Motor neuron (in vitro differentiated cells): ENCODE measurements around the gene PRSS56. TPM values are rescaled to one million over a fixed set of nuclear protein-coding genes. Genes with fewer than 3 reads are reported as not detected.

ENCODE experiments used
- ATAC-seq, 8 experiments: fragments of 200-7000 bp; cut with Tn5 transposase; replicated peaks in 6 of 8; 2 replicates each; pipeline ENCODE4 v1.8.0; 2021; ENCODE audit warnings: mild to moderate bottlenecking in 8 of 8, moderate library complexity in 8 of 8
- H3K27ac ChIP-seq, 2 donors: fragments of 250-450 bp; sonication (Bioruptor Pico); 2 replicates each; pipeline ENCODE4 v1.9.0; 2021; ENCODE audit warnings: antibody characterized with exemption in 2 of 2, mild to moderate bottlenecking in 2 of 2, moderate library complexity in 1 of 2
- H3K4me1 ChIP-seq, 2 donors: fragments of 250-450 bp; sonication (Bioruptor Pico); replicated peaks in 1 of 2; 2 replicates each; pipeline ENCODE4 v1.6.1; 2021; ENCODE audit warnings: antibody characterized with exemption in 2 of 2, mild to moderate bottlenecking in 2 of 2, moderate library complexity in 1 of 2
- H3K4me3 ChIP-seq, 5 donors: fragments of 250-450 bp; sonication (Bioruptor Pico); 2 replicates each; pipeline ENCODE4 v1.9.0; 2021; ENCODE audit warnings: antibody characterized with exemption in 5 of 5, mild to moderate bottlenecking in 5 of 5, moderate library complexity in 4 of 5
- WGBS, 10 experiments: fragments of 450-650 bp; shearing (Covaris generic); methylation state at CpG; one replicate each; pipeline ENCODE4 v1.0.0; 2022; 5-methylcytosine and 5-hydroxymethylcytosine counted together
- in situ Hi-C, 9 experiments: fragments of 400-800 bp; cut with MboI; loops; one replicate each; pipeline ENCODE4 v1.15.0; 2021; ENCODE audit warnings: low sequenced_read_pairs in 9 of 9, low pct_unique_long_range_greater_than_20kb in 2 of 9; ENCODE audit not compliant: unreplicated experiment in 9 of 9
- total RNA-seq, 8 experiments: library from RNA; unstranded; fragments of 300-600 nt; gene quantifications; 2 replicates each; pipeline versions ENCODE4 v1.2.3 to v1.2.4, GENCODE V29; 2022

Gene PRSS56
- total RNA-seq: 1 to 10 TPM in 1 of 8 experiments, under 1 TPM in 5, not detected in 2; 0.08 to 1.9 (median 0.58) TPM

DNA sequence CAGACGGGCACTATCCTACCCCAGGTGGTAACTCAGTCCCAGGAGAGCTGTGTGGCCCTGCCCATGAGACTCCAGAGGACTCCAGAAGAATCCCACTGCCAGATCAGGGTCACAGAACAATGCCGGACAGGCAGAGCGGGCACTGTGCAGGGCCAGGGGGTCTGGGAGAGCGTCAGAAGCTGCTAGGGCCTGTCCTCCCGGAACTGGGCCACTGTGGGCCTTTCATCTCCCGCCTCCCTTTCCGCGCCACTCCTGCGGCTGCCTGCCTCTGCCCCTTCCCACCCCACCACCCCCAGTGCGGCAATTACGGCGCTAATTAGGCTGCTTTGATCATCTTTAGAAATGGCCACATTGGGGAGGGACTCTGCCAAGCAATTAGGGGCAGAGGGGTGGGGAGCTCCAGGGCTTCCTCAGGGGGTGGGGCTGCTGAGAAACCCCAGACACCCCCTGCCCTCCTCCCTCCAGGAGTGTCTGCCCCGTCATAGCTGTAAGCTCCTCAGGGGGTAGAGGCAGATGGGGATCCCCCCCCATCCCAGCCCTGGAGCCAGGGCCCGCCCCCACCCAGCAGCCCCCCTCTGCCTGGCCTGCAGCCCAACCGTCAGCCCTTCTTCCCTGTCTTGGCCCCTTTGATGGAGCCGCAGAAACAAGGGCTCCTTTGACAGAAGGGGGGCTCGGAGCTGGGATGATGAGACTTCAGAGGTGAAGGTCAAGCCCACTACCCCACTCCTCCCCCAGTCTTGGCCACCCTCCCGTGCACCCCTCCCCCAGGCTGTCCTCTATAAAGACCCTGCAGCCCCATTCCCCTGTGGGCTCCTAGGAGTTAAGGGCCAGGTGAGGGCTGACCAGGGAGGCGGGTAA, at the start of gene PRSS56:
Gene PRSS56, plus strand, starts transcription at position 808 of the 858 bp plus-strand sequence. CDS start 211 bp downstream, outside the sequence.
- peak in 1 of 8 experiments; percentile 5 for ATAC-seq
- in situ Hi-C loops: loop anchor here in 4 of 9 experiments (10.0 to 25.0 kb wide), 3 partner anchors 65 to 615 kb away; partner anchors contain the start of gene ALPI (in 1 of the 4)
- H3K4me1 ChIP-seq: peaks cover 38 to 48% of the 10 kb centered on the region in 2 donors
- no peak within 1 kb of the TSS for H3K27ac ChIP-seq
- no peak within 1 kb of the TSS for H3K4me3 ChIP-seq
- WGBS, 10 experiments: 20 to 67% (median 60%) methylated on average over 1 to 2 of the region's 19 CpGs; no CpG with 5 or more reads in 7 of the 10 experiments

DNA sequence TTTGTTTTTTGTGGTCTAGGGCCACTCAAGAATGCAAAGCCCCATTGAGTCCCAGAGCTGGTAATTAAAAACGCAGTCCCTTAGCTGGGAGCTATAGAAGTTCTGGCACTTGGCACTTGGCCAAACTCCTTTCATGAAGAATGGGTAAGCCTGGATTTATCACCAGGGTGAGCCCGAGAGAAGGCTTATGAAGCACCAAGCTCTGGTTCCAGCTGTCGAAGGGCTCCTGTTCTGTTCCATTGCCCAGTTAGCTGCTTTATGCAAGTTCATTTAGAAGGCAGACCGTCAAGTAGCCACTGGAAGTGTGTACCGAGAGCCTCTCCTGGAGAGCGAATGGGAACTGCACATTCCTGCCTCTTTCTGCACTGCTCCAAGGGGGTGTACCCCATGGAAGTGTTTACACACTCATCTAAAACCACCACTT, 46.7 kb upstream of the PRSS56 start:
- H3K27ac ChIP-seq: no peak overlapping the region
- H3K4me1 ChIP-seq: peaks cover 3 to 9% of the 10 kb centered on the region in 2 donors
- in situ Hi-C loops: no loop called here
- H3K4me3 ChIP-seq: no peak overlapping the region
- WGBS, 10 experiments: 0 to 67% (median 27%) methylated on average over 3 to 6 of the region's 6 CpGs; no CpG with 5 or more reads in 4 of the 10 experiments
- ATAC-seq: peak; percentile 31 to 94 (median 86)

DNA sequence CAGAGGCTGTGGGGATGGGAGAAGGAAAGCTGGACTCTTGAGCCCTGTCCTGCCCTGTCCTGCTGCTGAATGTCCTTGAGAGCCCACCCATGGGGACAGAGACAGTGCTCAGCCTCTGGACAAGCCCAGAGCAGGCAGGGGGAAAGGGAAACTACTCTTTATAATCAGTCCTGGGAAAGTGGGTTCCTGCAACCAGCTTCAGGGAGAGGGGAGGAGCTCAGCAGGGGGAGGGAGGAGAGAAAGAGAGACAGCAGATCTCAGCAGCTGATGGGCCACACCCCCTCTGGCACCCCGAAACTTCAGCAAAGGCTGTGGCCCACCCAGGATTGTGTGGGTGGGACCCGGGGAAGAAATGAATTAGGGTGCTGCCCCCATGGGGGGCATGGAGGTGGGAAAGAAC, 44.1 kb upstream of the PRSS56 start:
- no peak overlapping the region for H3K4me3 ChIP-seq
- ATAC-seq: no peak
- 29 to 51% methylated on average over 1 to 2 of the region's 2 CpGs; no CpG with 5 or more reads in 8 of the 10 experiments for WGBS, 10 experiments
- in situ Hi-C loops: no loop called here
- H3K27ac ChIP-seq: no peak overlapping the region
- H3K4me1 ChIP-seq: peaks cover 7 to 12% of the 10 kb centered on the region in 2 donors

DNA sequence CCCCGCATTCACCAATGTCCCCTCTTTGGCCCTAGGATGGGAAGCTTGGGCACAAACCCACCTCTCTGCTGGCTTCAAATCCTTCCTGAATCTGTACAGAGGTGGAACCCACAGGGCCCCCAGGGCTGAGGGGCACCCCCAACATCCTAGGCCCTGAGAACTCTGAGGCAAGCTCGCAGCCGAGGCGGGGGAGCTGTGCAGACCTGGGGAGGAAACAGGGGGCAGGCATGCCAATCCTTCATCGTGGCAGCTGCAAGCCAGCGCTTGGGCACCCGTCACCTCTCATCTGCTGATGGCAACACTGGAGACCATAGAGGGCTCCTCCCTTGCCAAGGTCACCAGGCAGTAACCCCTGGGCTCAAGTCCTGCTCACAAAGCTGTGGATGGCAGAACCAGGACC, 43.4 kb upstream of the PRSS56 start:
- Histone ChIP-seq H3K4me3 (no peak overlapping the region), H3K27ac (no peak overlapping the region), H3K4me1 (peaks cover 11 to 12% of the 10 kb centered on the region in 2 donors)
- ATAC-seq: no peak
- in situ Hi-C loops: no loop called here
- WGBS, 10 experiments: 60 to 100% (median 80%) methylated on average over 1 to 4 of the region's 7 CpGs; no CpG with 5 or more reads in 7 of the 10 experiments

DNA sequence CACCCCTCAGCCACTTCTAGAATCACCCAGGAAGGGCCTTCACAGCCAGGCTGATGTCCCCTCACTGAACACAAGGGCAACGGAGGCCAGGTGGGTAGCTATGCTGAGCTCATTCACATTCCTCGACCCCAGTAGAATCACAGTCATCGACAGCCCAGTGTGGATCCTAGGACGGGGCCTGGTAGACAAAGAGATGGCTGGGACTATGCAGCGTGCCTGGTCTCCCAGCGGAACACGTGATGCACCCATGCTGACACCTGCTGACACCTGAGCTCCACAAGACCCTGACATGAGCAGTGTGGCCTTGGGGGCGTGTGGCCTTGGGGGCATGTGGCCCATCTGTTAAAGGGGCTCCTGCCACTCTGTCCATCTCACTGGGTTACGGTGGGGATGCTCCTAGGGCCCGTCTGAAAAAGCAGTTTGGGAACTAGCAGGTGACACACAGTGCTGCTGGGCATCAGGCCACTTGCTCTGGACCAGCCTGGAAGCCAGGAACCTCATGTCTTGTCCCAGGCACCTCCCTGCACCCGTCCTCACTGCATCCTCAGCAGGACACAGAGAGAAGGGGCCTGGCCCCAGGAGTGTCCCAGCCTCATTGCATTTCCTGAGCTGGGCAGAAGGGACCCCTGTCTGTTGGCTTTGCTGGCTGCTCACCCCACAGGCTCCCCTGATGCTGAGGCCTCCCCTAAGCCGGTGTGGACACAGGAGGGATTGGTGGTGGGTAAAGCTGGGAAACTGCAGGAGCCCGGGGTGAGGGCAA, 42.3 kb upstream of the PRSS56 start:
- Histone ChIP-seq H3K27ac (no peak overlapping the region), H3K4me1 (peaks cover 11 to 12% of the 10 kb centered on the region in 2 donors), H3K4me3 (no peak overlapping the region)
- in situ Hi-C loops: no loop called here
- 40 to 93% (median 92%) methylated on average over 1 to 4 of the region's 13 CpGs; no CpG with 5 or more reads in 7 of the 10 experiments for WGBS, 10 experiments
- ATAC-seq: no peak

DNA sequence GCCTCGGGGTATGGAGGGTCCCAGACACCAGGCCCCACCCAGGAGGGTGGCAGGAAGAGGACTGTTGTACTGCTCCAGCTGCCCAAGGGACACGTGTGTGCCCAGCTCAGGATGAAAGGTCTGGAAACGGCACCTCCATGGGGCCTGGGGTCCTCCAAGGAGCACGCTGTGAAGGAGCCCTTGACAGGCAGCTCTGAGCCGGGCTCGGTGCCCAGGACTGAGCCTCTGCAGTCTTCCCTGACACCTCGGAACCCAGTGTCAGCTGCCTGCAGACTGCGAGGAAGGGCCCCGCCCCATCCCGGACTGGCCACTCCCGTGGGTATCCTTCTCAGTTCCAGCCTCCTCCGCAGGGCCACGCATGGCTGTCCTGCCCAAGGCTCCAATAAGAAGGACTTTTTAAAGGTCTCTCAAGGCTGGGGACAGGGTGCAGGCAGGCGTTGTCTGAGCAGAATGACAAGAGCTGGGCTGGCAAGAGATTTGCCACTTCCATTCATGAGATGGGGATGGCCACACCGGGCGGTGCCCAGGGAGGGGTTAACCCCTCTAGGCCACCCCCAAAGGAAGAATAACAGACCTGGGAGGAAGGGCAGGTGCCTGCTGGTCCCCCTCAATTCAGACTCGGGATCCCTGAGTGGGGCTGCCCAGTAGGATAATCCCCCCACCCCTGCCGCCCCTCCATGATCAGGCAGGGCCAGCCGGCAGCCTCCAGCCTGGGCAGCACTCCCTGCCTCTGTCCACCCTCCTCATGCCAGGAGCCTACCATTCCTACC, 41.4 kb upstream of the PRSS56 start:
- H3K4me1 ChIP-seq: peaks cover 8% of the 10 kb centered on the region in 2 donors
- no peak overlapping the region for H3K27ac ChIP-seq
- ATAC-seq: peak in 5 of 8 experiments; percentile 20 to 97 (median 33)
- in situ Hi-C loops: no loop called here
- 79 to 90% (median 81%) methylated on average over 2 to 5 of the region's 19 CpGs; no CpG with 5 or more reads in 7 of the 10 experiments for WGBS, 10 experiments
- no peak overlapping the region for H3K4me3 ChIP-seq

DNA sequence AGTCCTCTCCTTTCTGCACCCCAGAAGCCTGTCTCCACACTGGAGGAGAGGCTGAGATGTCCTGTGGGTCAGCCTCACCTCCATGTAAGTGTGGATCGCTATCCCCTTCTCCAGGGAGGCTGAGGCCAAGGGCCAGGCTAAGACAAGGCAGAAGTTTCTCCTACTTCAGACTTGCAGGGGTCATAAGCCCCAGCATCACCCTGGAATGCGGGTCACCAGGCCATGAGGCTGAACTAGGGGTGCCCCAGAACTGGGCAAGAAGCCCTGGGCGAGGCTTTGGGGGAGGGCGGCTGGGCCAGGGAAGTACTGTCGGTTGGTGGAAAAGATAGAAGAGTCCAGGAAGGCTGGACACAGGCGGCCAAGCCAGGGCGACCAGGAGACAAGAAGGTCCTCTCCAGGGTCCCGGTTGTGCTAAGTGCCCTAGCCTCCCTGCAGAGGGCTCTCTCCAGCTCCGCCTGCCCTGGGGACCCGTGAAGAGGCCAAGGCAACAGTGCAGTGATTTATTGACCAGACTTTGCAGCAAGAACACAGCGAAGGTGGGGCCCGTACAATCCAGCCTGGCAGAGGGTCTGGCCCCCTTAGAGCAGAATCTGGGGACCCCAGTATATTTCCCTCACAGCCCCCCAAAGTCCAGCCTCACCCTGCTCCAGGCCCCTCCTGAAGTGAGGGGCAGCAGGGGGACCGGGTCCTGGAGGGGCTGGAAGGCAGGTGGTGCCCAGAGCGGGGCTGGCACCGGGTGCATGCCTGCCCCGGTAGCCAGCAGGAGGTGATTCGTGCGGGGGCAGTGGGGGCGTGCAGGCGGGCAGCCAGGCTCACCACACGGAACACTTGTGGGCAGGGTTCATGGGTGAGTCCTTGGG, 40.6 kb upstream of the PRSS56 start:
- peak in 6 of 8 experiments; percentile 40 to 60 (median 45) for ATAC-seq
- in situ Hi-C loops: no loop called here
- no peak overlapping the region for H3K27ac ChIP-seq
- H3K4me1 ChIP-seq: peaks cover 4 to 7% of the 10 kb centered on the region in 2 donors
- no peak overlapping the region for H3K4me3 ChIP-seq
- 71 to 100% (median 93%) methylated on average over 1 to 12 of the region's 21 CpGs; no CpG with 5 or more reads in 5 of the 10 experiments for WGBS, 10 experiments

DNA sequence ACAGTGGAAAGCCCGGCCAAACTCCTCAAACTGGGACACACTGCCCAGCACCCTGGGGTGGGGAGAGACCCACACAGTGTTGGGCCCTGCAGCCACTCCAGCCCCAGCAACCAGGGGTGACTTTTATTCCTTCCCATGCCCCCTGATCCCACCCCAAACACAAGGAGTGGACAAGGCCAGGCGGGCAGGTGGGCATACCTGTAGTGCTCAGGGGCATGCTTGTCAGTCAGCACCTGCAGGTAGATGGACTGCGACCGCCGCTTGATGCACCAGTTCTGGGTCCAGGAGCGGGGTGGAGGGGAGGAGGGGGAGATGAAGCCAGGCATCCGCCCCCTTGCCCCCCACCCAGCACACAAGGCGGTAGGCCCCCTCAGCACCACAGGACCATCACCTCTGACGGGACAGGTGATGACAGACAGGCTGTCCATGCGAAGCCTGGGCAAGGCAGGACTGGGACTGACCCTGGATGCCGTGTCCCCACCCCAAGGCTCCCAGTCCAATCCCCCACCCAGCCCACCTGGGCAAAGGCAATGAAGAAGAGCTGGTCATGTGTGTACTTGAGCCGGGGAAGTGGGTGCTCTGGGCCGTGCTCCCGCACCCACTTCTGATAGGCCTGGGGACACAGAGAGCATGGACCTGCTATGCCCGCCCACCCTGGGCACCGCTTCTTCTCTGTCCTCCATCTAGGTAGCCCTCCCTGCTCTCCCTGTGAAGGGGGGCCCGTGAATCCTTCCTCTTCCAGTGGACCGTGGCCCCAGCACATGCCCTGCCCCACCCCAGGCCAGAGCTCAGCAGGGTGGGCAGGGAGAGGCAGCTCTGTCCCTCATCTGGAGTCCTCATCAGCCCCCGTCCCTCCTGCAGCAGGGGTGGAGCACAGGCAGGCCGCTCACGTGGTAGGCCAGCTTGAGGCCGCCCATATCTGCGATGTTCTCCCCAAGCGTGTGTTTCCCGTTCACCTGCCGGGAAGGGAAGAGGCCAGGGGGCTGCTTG, 39.7 kb upstream of the PRSS56 start:
- Histone ChIP-seq H3K4me3 (no peak overlapping the region), H3K4me1 (peaks cover 11 to 13% of the 10 kb centered on the region in 2 donors), H3K27ac (no peak overlapping the region)
- 60 to 96% (median 96%) methylated on average over 3 to 5 of the region's 26 CpGs; no CpG with 5 or more reads in 7 of the 10 experiments for WGBS, 10 experiments
- peak in 1 of 8 experiments; percentile 27 for ATAC-seq
- in situ Hi-C loops: no loop called here

DNA sequence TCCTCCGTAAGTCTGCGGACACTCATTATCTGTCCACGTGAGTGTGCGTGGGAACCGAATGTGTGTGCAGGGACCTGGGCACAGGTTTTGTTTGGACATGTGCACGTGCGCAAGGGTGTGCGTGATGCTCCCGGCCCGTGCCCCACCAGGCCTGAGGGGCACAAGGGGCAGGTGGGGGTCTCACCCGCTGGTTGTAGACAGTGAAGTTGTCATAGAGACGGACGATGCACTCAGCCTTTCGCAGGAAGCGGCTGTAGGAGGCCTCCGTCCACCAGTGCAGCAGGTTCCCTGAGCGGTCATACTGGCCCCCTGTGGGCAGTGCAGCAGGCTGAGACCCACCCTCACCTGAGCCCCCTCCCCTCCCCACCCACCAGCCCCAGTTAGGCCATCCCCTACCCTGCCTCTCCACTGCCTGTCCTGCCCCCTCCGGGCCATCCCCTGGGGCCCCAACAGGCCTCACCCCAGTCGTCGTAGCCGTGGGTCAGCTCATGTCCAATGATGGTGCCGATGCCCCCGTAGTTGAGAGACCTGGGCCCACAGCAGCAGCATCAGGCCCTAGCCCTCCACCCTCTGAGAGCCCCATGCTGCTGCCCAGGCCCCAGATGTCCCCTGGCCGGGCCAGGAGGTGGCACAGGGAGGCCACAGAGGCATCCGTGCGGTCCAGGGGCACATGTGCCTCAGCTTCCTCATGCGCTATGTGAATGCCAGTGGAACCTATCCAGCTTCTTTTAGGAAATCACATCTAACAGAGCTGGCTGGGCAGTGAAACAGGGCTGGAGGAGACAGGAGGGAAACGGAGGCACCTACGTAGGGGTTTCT, 38.7 kb upstream of the PRSS56 start:
- 51 to 92% (median 83%) methylated on average over 1 to 10 of the region's 29 CpGs; no CpG with 5 or more reads in 5 of the 10 experiments for WGBS, 10 experiments
- H3K4me1 ChIP-seq: peaks cover 11 to 13% of the 10 kb centered on the region in 2 donors
- in situ Hi-C loops: no loop called here
- no peak for ATAC-seq
- no peak overlapping the region for H3K27ac ChIP-seq
- no peak overlapping the region for H3K4me3 ChIP-seq
